ENCODE data around the gene LRRC55. TPM values are rescaled to one million over a fixed set of nuclear protein-coding genes. Genes with fewer than 3 reads are reported as not detected.

Gene LRRC55
- total and polyA plus RNA-seq, 2 experiments from 2014 or later = 0.15 to 1.5 TPM

DNA sequence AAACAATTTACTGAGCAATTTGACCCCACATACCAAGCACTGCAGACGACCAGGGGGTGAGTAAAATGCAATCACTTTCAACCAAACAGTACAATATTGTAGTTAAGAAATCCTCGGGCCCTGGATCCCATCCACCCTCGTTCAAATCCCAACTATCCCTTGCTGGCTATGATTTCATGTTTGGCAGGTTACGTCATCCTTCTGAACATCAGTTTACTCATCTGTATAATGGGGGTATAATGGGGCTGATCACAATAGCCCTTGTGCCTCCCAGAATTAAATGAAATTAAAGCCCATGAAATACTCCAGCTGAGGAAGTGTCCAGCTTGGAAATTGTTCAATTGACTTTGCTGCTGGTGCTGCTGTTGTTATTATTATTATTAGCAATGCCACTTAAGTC lies 34.7 kb downstream of the LRRC55 start:
- H3K4me3 Mint-ChIP-seq = no peak overlapping the region
- H3K27ac Mint-ChIP-seq = no peak overlapping the region
- Histone ChIP-seq H3K4me1 (ENCODE audit: insufficient read depth) (peaks cover 27% of the 10 kb centered on the region), H3K79me2 (replicated peaks; ENCODE audit: insufficient read depth) (no peaks in the 10 kb centered on the region), H3K4me3 (no peak overlapping the region), H4K20me1 (replicated peaks; ENCODE audit: insufficient read depth) (no peaks in the 10 kb centered on the region), H3K36me3 (ENCODE audit: insufficient read depth) (no peaks in the 10 kb centered on the region), H3F3A (replicated peaks; ENCODE audit: low read depth) (no peaks in the 10 kb centered on the region), H3K4me2 (no peak overlapping the region), H3K9me2 (ENCODE audit: insufficient read depth) (peaks cover 8% of the 10 kb centered on the region; the same call in 1 of the 2 replicates), H3K27me3 (ENCODE audit: insufficient read depth) (no peaks in the 10 kb centered on the region), H3K27ac (ENCODE audit: low read depth) (no peak overlapping the region), H2AFZ (no peak overlapping the region)
- peaks cover 3% of the 10 kb centered on the region; the same call in 1 of the 3 replicates for H3K36me3 Mint-ChIP-seq (ENCODE audit: low read depth)
- H3K9me3 Mint-ChIP-seq = no peaks in the 10 kb centered on the region; the same call in 2 of the 3 replicates
- TF ChIP-seq JUNB (IDR thresholded peaks at IDR 0.05; ENCODE audit: unreplicated experiment) (no peak), ETS1 (IDR thresholded peaks at IDR 0.05) (no peak), CTCF (conservative IDR thresholded peaks at IDR 0.05; ENCODE audit: low read depth in 2 of 2) (no peak), CREB1 (CRISPR knock-in tag; IDR thresholded peaks at IDR 0.05; ENCODE audit: low read depth) (no peak), NANOG (IDR thresholded peaks at IDR 0.05; ENCODE audit: borderline replicate concordance) (no peak), EZH2 (IDR thresholded peaks at IDR 0.05; ENCODE audit: low read depth, unreplicated experiment) (no peak)
- H3K4me1 Mint-ChIP-seq = peaks cover 1% of the 10 kb centered on the region; the same call in 1 of the 3 replicates
- ATAC-seq = no peak
- DNase-seq (ENCODE audit: low spot score) = no peak
- peaks cover 2% of the 10 kb centered on the region for H3K27me3 Mint-ChIP-seq (ENCODE audit: insufficient read depth, low read depth, poor library complexity)

DNA sequence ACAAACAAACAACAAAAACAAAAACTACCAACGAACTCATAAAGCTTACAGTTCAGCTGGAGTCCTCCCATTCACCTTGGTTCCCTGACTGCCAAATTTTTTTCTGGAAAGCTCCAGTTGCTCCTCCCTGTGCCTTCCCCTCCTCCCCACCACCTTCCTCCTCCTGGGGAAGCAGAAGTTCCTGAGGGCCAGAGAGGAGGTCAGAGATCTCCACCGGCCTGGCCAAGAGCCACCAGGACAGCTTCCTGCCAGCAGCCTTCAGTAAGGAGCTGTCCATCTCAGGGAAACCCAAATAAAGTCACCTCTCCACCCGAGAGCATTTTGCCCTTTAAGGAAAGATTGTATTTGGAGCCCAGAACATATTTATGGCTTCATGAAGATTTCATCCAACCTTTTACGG lies 35.3 kb downstream of the LRRC55 start:
- 0 out of 2 replicates have a peak, but pooled peaks cover 5% of the 10 kb centered on the region for H3K9me2 ChIP-seq (ENCODE audit: insufficient read depth)
- ATAC-seq (no peak), DNase-seq (ENCODE audit: low spot score) (no peak)
- no peaks in the 10 kb centered on the region for H3K36me3 ChIP-seq (ENCODE audit: insufficient read depth)
- no peak overlapping the region for H3K27ac ChIP-seq (ENCODE audit: low read depth)
- TF ChIP-seq ZNF331 (CRISPR knock-in tag; IDR thresholded peaks at IDR 0.05; ENCODE audit: low read depth) (no peak), ZNF114 (CRISPR knock-in tag; IDR thresholded peaks at IDR 0.05) (no peak)
- TF ChIP-seq, protein P1, sequence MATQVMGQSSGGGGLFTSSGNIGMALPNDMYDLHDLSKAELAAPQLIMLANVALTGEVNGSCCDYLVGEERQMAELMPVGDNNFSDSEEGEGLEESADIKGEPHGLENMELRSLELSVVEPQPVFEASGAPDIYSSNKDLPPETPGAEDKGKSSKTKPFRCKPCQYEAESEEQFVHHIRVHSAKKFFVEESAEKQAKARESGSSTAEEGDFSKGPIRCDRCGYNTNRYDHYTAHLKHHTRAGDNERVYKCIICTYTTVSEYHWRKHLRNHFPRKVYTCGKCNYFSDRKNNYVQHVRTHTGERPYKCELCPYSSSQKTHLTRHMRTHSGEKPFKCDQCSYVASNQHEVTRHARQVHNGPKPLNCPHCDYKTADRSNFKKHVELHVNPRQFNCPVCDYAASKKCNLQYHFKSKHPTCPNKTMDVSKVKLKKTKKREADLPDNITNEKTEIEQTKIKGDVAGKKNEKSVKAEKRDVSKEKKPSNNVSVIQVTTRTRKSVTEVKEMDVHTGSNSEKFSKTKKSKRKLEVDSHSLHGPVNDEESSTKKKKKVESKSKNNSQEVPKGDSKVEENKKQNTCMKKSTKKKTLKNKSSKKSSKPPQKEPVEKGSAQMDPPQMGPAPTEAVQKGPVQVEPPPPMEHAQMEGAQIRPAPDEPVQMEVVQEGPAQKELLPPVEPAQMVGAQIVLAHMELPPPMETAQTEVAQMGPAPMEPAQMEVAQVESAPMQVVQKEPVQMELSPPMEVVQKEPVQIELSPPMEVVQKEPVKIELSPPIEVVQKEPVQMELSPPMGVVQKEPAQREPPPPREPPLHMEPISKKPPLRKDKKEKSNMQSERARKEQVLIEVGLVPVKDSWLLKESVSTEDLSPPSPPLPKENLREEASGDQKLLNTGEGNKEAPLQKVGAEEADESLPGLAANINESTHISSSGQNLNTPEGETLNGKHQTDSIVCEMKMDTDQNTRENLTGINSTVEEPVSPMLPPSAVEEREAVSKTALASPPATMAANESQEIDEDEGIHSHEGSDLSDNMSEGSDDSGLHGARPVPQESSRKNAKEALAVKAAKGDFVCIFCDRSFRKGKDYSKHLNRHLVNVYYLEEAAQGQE (IDR thresholded peaks at IDR 0.05; ENCODE audit: unreplicated experiment) = no peak
- H3K4me2 ChIP-seq = no peak overlapping the region
- Mint-ChIP-seq H3K27ac (no peak overlapping the region), H3K27me3 (ENCODE audit: insufficient read depth, low read depth, poor library complexity) (peaks cover 2% of the 10 kb centered on the region), H3K36me3 (ENCODE audit: low read depth) (peaks cover 2% of the 10 kb centered on the region; the same call in 1 of the 3 replicates), H3K4me3 (no peak overlapping the region), H3K4me1 (no peaks in the 10 kb centered on the region), H3K9me3 (no peaks in the 10 kb centered on the region; the same call in 2 of the 3 replicates)
- peaks cover 26% of the 10 kb centered on the region for H3K4me1 ChIP-seq (ENCODE audit: insufficient read depth)
- no peaks in the 10 kb centered on the region for H3F3A ChIP-seq (replicated peaks; ENCODE audit: low read depth)
- no peaks in the 10 kb centered on the region for H4K20me1 ChIP-seq (replicated peaks; ENCODE audit: insufficient read depth)
- no peaks in the 10 kb centered on the region for H3K79me2 ChIP-seq (replicated peaks; ENCODE audit: insufficient read depth)
- H3K27me3 ChIP-seq (ENCODE audit: insufficient read depth) = no peaks in the 10 kb centered on the region
- no peak overlapping the region for H2AFZ ChIP-seq
- no peak overlapping the region for H3K4me3 ChIP-seq
